ENCODE measurements around the gene TTC39C.

DNA sequence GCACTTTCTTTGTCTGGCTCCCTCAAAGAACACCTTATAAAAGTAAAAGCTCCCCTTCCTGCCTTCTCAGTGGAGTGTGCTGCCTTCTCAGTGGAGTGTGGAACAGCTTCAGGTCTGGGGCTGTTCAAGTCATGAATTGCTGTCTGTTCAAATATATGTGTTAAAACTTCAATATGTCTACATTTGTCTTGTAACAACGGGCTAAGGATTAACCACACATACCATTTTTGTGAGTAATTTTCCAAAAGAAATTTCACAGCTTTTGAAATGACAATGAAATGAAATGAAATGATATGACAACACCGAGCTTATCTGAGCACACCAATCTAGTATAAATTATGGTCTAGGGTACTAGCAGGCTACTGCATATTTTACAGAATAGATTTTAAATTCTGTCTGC is 167.3 kb downstream of the TTC39C start:
- TF ChIP-seq, protein P1, sequence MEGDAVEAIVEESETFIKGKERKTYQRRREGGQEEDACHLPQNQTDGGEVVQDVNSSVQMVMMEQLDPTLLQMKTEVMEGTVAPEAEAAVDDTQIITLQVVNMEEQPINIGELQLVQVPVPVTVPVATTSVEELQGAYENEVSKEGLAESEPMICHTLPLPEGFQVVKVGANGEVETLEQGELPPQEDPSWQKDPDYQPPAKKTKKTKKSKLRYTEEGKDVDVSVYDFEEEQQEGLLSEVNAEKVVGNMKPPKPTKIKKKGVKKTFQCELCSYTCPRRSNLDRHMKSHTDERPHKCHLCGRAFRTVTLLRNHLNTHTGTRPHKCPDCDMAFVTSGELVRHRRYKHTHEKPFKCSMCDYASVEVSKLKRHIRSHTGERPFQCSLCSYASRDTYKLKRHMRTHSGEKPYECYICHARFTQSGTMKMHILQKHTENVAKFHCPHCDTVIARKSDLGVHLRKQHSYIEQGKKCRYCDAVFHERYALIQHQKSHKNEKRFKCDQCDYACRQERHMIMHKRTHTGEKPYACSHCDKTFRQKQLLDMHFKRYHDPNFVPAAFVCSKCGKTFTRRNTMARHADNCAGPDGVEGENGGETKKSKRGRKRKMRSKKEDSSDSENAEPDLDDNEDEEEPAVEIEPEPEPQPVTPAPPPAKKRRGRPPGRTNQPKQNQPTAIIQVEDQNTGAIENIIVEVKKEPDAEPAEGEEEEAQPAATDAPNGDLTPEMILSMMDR (IDR thresholded peaks at IDR 0.05; ENCODE audit: low read depth, low read length) = no peak
- no peak for TF ChIP-seq POLR2A (IDR thresholded peaks at IDR 0.05; ENCODE audit: extremely low read depth, insufficient read length)

Data from NB4 (cell line).